ENCODE data around the gene NFKB1.

Gene NFKB1

GRCh38 chr4:102604222-102604940, 103.2 kb downstream of the NFKB1 start:
- no peak for TF ChIP-seq CTCF (IDR thresholded peaks at IDR 0.05; ENCODE audit: insufficient read depth, low read length, missing control alignments)
- POLR2A ChIA-PET = no interaction called here
- no peak overlapping the region for H3K4me3 ChIP-seq (ENCODE audit: low read depth, low read length)
- DNase-seq (ENCODE audit: low read depth, low spot score) = no peak
- CTCF ChIA-PET = no interaction called here

- CTCF ChIA-PET = interaction anchor here (1.0 to 1.5 kb wide), 4 partner anchors 18 to 403 kb away, joined by 3 to 4 read pairs (median 3); no protein-coding TSS in a partner anchor
Measured at GRCh38 chr4:102606261-102606660, 105.1 kb downstream of the NFKB1 start.

GRCh38 chr4:102606846-102607450, 105.8 kb downstream of the NFKB1 start:
- TF ChIP-seq CTCF (IDR thresholded peaks at IDR 0.05; ENCODE audit: insufficient read depth, low read length, missing control alignments) = no peak
- H3K4me3 ChIP-seq (ENCODE audit: low read depth, low read length) = no peak overlapping the region
- POLR2A ChIA-PET = no interaction called here
- CTCF ChIA-PET = interaction anchor here (0.9 to 1.1 kb wide), 4 partner anchors 8 to 402 kb away, joined by 3 read pairs; no protein-coding TSS in a partner anchor
- no peak for DNase-seq (ENCODE audit: low read depth, low spot score)

More at GRCh38 chr4:102606261-102606660, 105.1 kb downstream of the NFKB1 start:
- no peak overlapping the region for H3K4me3 ChIP-seq (ENCODE audit: low read depth, low read length)
- no peak for TF ChIP-seq CTCF (IDR thresholded peaks at IDR 0.05; ENCODE audit: insufficient read depth, low read length, missing control alignments)
- POLR2A ChIA-PET = no interaction called here
- DNase-seq (ENCODE audit: low read depth, low spot score) = no peak

- POLR2A ChIA-PET = no interaction called here
- CTCF ChIA-PET = interaction anchor here (4.8 kb wide), 1 partner anchor 12 kb away, joined by 31 read pairs; no protein-coding TSS in a partner anchor
Measured at GRCh38 chr4:102608190-102608589, 107.0 kb downstream of the NFKB1 start.

GRCh38 chr4:102610007-102610406, 108.8 kb downstream of the NFKB1 start:
- no peak for DNase-seq (ENCODE audit: low read depth, low spot score)
- peak; percentile 26 for TF ChIP-seq CTCF (IDR thresholded peaks at IDR 0.05; ENCODE audit: insufficient read depth, low read length, missing control alignments)
- CTCF ChIA-PET = interaction anchor here (0.7 to 4.8 kb wide), 9 partner anchors 10 to 399 kb away, joined by 3 to 31 read pairs (median 5); no protein-coding TSS in a partner anchor
- POLR2A ChIA-PET = no interaction called here
- H3K4me3 ChIP-seq (ENCODE audit: low read depth, low read length) = no peak overlapping the region

More at GRCh38 chr4:102608190-102608589, 107.0 kb downstream of the NFKB1 start:
- TF ChIP-seq CTCF (IDR thresholded peaks at IDR 0.05; ENCODE audit: insufficient read depth, low read length, missing control alignments) = no peak
- no peak overlapping the region for H3K4me3 ChIP-seq (ENCODE audit: low read depth, low read length)
- DNase-seq (ENCODE audit: low read depth, low spot score) = no peak

GRCh38 chr4:102610476-102610875, 109.3 kb downstream of the NFKB1 start:
- ChIA-PET CTCF (interaction anchor here (1.1 to 4.8 kb wide), 6 partner anchors 9 to 398 kb away, joined by 3 to 31 read pairs (median 8); no protein-coding TSS in a partner anchor), POLR2A (no interaction called here)
- TF ChIP-seq CTCF (IDR thresholded peaks at IDR 0.05; ENCODE audit: insufficient read depth, low read length, missing control alignments) = no peak
- DNase-seq (ENCODE audit: low read depth, low spot score) = no peak
- H3K4me3 ChIP-seq (ENCODE audit: low read depth, low read length) = no peak overlapping the region

All from AG04449 (cell line).